PC-3 (cell line): Measurements from ENCODE around the gene C1QTNF12. TPM values are rescaled to one million over a fixed set of nuclear protein-coding genes. Genes with fewer than 3 reads are reported as not detected.

Experiments
- ATAC-seq: fragments of 200-7000 bp; cut with Tn5 transposase; 2 replicates; pipeline ENCODE4 v1.9.1; 2020; ENCODE audit warnings: mild to moderate bottlenecking, moderate library complexity
- BruUV-seq: library from RNA; stranded (reverse); fragments of 400-500 nt; replicated peaks from 2 replicates; lab custom pipeline; 2021; lab: Mats Ljungman, UMichigan
- CTCF ChIA-PET: fragments of 300-600 bp; sonication (Branson Sonifier 250); formaldehyde crosslinking; loops from one replicate; lab custom pipeline; 2022; ENCODE audit warnings: antibody characterized with exemption; lab: Charles Lee
- POLR2A ChIA-PET: fragments of 300-600 bp; sonication (Branson Sonifier 250); formaldehyde crosslinking; loops from one replicate; lab custom pipeline; 2022; ENCODE audit warnings: antibody characterized with exemption; ENCODE audit not compliant: unreplicated experiment; lab: Charles Lee
- DNase-seq: peaks from one replicate; pipeline ENCODE4 v3.0.0-alpha.2; 2015
- H2AFZ ChIP-seq: fragments of 300-600 bp; sonication (generic); 2 replicates; pipeline ENCODE4 v1.6.0; 2016; ENCODE audit warnings: antibody characterized with exemption, low read length
- H3F3A ChIP-seq: fragments of 300-600 bp; sonication (generic); one replicate; pipeline ENCODE4 v1.6.0; 2017; ENCODE audit warnings: antibody characterized with exemption, low read length, control low read depth, mild to moderate bottlenecking; ENCODE audit not compliant: unreplicated experiment
- H3K27ac ChIP-seq: fragments of 300-600 bp; sonication (generic); 2 replicates; pipeline ENCODE4 v1.5.1; 2016; ENCODE audit warnings: mild to moderate bottlenecking, low read length
- H3K27me3 ChIP-seq: fragments of 300-600 bp; sonication (generic); 2 replicates; pipeline ENCODE4 v1.6.1; 2016; ENCODE audit warnings: low read length, mixed read lengths
- H3K36me3 ChIP-seq: fragments of 300-600 bp; sonication (generic); 2 replicates; pipeline ENCODE4 v1.6.1; 2016; ENCODE audit warnings: low read depth, mixed run types, low read length, mixed read lengths
- H3K4me1 ChIP-seq: fragments of 300-600 bp; sonication (generic); 2 replicates; pipeline ENCODE4 v1.5.1; 2016; ENCODE audit warnings: low read length; ENCODE audit not compliant: insufficient read depth
- H3K4me2 ChIP-seq: fragments of 300-600 bp; sonication (generic); 2 replicates; pipeline ENCODE4 v1.6.0; 2016; ENCODE audit warnings: low read length
- H3K4me3 ChIP-seq: fragments of 300-600 bp; sonication (generic); 2 replicates; pipeline ENCODE4 v1.5.1; 2016; ENCODE audit warnings: mild to moderate bottlenecking, low read length, mixed read lengths
- H3K79me2 ChIP-seq: fragments of 300-600 bp; sonication (generic); 2 replicates; pipeline ENCODE4 v1.6.1; 2017; ENCODE audit warnings: low read length, mixed read lengths
- H3K9ac ChIP-seq: fragments of 300-600 bp; sonication (generic); 2 replicates; pipeline ENCODE4 v1.6.0; 2016; ENCODE audit warnings: mild to moderate bottlenecking, low read length
- H3K9me2 ChIP-seq: fragments of 300-600 bp; sonication (generic); replicated peaks from 2 replicates; pipeline ENCODE4 v1.6.1; 2016; ENCODE audit warnings: mixed run types, low read length, mixed read lengths
- H3K9me3 ChIP-seq: fragments of 300-600 bp; sonication (generic); 2 replicates; pipeline ENCODE4 v1.6.1; 2016; ENCODE audit warnings: low read length, mixed read lengths
- H4K20me1 ChIP-seq: fragments of 300-600 bp; sonication (generic); 2 replicates; pipeline ENCODE4 v1.6.1; 2016; ENCODE audit warnings: low read length, mixed read lengths
- CTCF ChIP-seq: fragments of 300-600 bp; sonication (generic); conservative IDR thresholded peaks from 2 replicates; pipeline ENCODE4 v1.5.1; 2017; ENCODE audit warnings: antibody characterized with exemption, low read depth, mild to moderate bottlenecking, low read length
- EZH2 ChIP-seq: fragments of 300-600 bp; sonication (generic); IDR thresholded peaks from one replicate; pipeline ENCODE4 v1.6.1; 2017; ENCODE audit warnings: antibody characterized with exemption, mild to moderate bottlenecking, low read length; ENCODE audit not compliant: unreplicated experiment
- EZH2phosphoT487 ChIP-seq: fragments of 300-600 bp; sonication (generic); IDR thresholded peaks from 2 replicates; pipeline ENCODE4 v1.6.1; 2018; ENCODE audit warnings: mild to moderate bottlenecking, antibody characterized with exemption, low read length, borderline replicate concordance
- intact Hi-C: fragments of 100-400 bp; cut with micrococcal nuclease; formaldehyde crosslinking; loops from 2 replicates; pipeline ENCODE4 v1.9.0; 2023
- total RNA-seq: library from RNA; depleted of rRNA; stranded (reverse); fragments of >200 nt; gene quantifications from 2 replicates; pipeline ENCODE4 v1.2.3, GENCODE V29; 2014

C1QTNF12 gene
- total RNA-seq, 1 experiment from 2014 or later = 3.9 TPM

- Histone ChIP-seq H3K4me3 (peak within 1 kb of the TSS; percentile 81), H3K9ac (peak within 1 kb of the TSS; percentile 95), H3K9me2 (no peaks in the 10 kb centered on the region), H4K20me1 (peaks cover 18% of the 10 kb centered on the region), H3F3A (no peaks in the 10 kb centered on the region), H3K27ac (peak within 1 kb of the TSS; percentile 47), H3K79me2 (peaks cover 84% of the 10 kb centered on the region), H3K27me3 (no peaks in the 10 kb centered on the region), H2AFZ (peak within 1 kb of the TSS; percentile 50), H3K4me2 (peak within 1 kb of the TSS; percentile 84), H3K9me3 (no peaks in the 10 kb centered on the region), H3K36me3 (peaks cover 23% of the 10 kb centered on the region), H3K4me1 (peaks cover 36% of the 10 kb centered on the region)
- TF ChIP-seq EZH2phosphoT487 = no peak
- no peak for TF ChIP-seq CTCF
- no peak for TF ChIP-seq EZH2
- peak; percentile 99 for DNase-seq
- CTCF ChIA-PET = interaction anchor here (0.5 to 2.3 kb wide), 6 partner anchors 33 to 217 kb away, joined by 3 to 17 read pairs (median 4); no protein-coding TSS in a partner anchor
- peak; percentile 84 for ATAC-seq
- POLR2A ChIA-PET = no interaction called here
- BruUV-seq = no TSS peak
- intact Hi-C loops = loop anchor here (2.0 kb wide), 1 partner anchor 67 kb away; no protein-coding TSS in a partner anchor
Measured at GRCh38 chr1:1231400-1232207, 14.9 kb downstream of the C1QTNF12 start, which contains the start of gene SDF4. SDF4 (minus strand) TSS chr1:1232001; CDS start chr1:1228772, 3,229 bp downstream.

- ChIA-PET CTCF (interaction anchor here (0.5 to 2.3 kb wide), 6 partner anchors 34 to 217 kb away, joined by 3 to 17 read pairs (median 4); no protein-coding TSS in a partner anchor), POLR2A (no interaction called here)
- no peaks in the 10 kb centered on the region for H3K9me3 ChIP-seq
- peaks cover 92% of the 10 kb centered on the region for H3K79me2 ChIP-seq
- peak overlapping the region; percentile 81 for H3K4me3 ChIP-seq
- peaks cover 25% of the 10 kb centered on the region for H3K36me3 ChIP-seq
- peak overlapping the region; percentile 95 for H3K9ac ChIP-seq
- intact Hi-C loops = loop anchor here (1.0 to 2.0 kb wide), 2 partner anchors 66 to 109 kb away; no protein-coding TSS in a partner anchor
- TF ChIP-seq EZH2 (no peak), CTCF (peak; percentile 55), EZH2phosphoT487 (no peak)
- H3K4me1 ChIP-seq = peaks cover 28% of the 10 kb centered on the region
- peak overlapping the region; percentile 84 for H3K4me2 ChIP-seq
- peak; percentile 81 for DNase-seq
- H2AFZ ChIP-seq = peak overlapping the region; percentile 50
- peaks cover 18% of the 10 kb centered on the region for H4K20me1 ChIP-seq
- H3K27ac ChIP-seq = peak overlapping the region; percentile 47
- no peaks in the 10 kb centered on the region for H3K9me2 ChIP-seq
- H3K27me3 ChIP-seq = no peaks in the 10 kb centered on the region
- H3F3A ChIP-seq = no peaks in the 10 kb centered on the region
- ATAC-seq = peak; percentile 23
- TSS peak; percentile 87 for BruUV-seq
Measured at GRCh38 chr1:1230656-1231399, 15.7 kb downstream of the C1QTNF12 start.
